HepG2 (cell line): ENCODE results near the gene USP30.

ENCODE experiments used
- HDAC2 ChIP-seq: sonication (generic); formaldehyde crosslinking; IDR thresholded peaks from 2 replicates; pipeline ENCODE4 v1.4.0; 2020; ENCODE audit warnings: missing genetic modification reagents
- HNRNPUL1 ChIP-seq: fragments of 200-400 bp; formaldehyde crosslinking; IDR thresholded peaks from 2 replicates; pipeline ENCODE4 v1.6.1; 2017; ENCODE audit warnings: low read depth, mild to moderate bottlenecking, low read length, moderate library complexity
- MXI1 ChIP-seq: IDR thresholded peaks from 3 replicates; pipeline ENCODE4 v1.6.1; 2012; ENCODE audit warnings: low read depth, low read length, inconsistent platforms, borderline replicate concordance
- NRL ChIP-seq: sonication (generic); formaldehyde crosslinking; IDR thresholded peaks from 2 replicates; pipeline ENCODE4 v1.5.0; 2020; ENCODE audit warnings: missing genetic modification reagents, mild to moderate bottlenecking, moderate library complexity, borderline replicate concordance
- POLR2AphosphoS5 ChIP-seq: IDR thresholded peaks from 2 replicates; pipeline ENCODE4 v1.6.1; 2012; ENCODE audit warnings: low read depth, low read length
- RFX5 ChIP-seq: IDR thresholded peaks from 2 replicates; pipeline ENCODE4 v1.6.1; 2011; ENCODE audit warnings: low read depth, low read length, improper control_type of control experiment
- SIN3A ChIP-seq: IDR thresholded peaks from 2 replicates; pipeline ENCODE4 v1.6.1; 2011; ENCODE audit warnings: low read depth, mild to moderate bottlenecking, control low read depth, low read length, borderline replicate concordance
- ZBTB1 ChIP-seq: sonication (generic); formaldehyde crosslinking; IDR thresholded peaks from 2 replicates; pipeline ENCODE4 v1.4.0; 2020; ENCODE audit warnings: missing genetic modification reagents, borderline replicate concordance
- ZFP1 ChIP-seq: IDR thresholded peaks from 2 replicates; pipeline ENCODE4 v1.6.1; 2016
- ZNF441 ChIP-seq: sonication (generic); formaldehyde crosslinking; IDR thresholded peaks from 2 replicates; pipeline ENCODE4 v1.7.0; 2021; ENCODE audit warnings: missing genetic modification reagents, borderline replicate concordance
- TF ChIP-seq, protein P1 (sequence below): sonication (generic); formaldehyde crosslinking; conservative IDR thresholded peaks from 2 replicates; pipeline ENCODE4 v1.4.0; 2020; ENCODE audit warnings: mild to moderate bottlenecking, missing genetic modification reagents, moderate library complexity
- TF ChIP-seq, protein P2 (sequence below): sonication (generic); formaldehyde crosslinking; IDR thresholded peaks from 2 replicates; pipeline ENCODE4 v1.5.0; 2020; ENCODE audit warnings: mild to moderate bottlenecking, missing genetic modification reagents, moderate library complexity
- TF ChIP-seq, protein P3 (sequence below): sonication (generic); formaldehyde crosslinking; conservative IDR thresholded peaks from 2 replicates; pipeline ENCODE4 v1.4.0; 2020; ENCODE audit warnings: missing genetic modification reagents
- TF ChIP-seq, protein P4 (sequence below): sonication (generic); formaldehyde crosslinking; IDR thresholded peaks from 2 replicates; pipeline ENCODE4 v1.4.0; 2020; ENCODE audit warnings: missing genetic modification reagents, borderline replicate concordance

DNA sequence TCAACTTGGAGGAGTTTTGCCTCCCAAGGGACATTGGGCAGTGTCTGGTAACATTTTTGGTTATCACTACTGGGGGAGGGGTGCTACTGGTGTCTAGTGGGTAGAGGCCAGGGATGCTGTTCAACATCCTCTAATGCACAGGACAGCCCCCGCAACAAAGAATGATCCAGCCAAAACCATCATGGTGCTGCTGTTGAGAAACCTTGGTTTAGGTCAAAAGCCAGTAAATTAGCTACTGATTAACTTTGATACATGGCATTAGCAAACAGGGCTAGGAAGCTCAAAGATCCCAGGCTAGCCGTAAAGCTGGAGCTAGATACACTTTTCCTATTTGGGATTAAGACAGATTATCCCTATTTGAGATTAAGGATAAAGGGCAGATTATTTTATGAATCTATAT lies 32.0 kb downstream of the USP30 start:
- TF ChIP-seq, protein P1, sequence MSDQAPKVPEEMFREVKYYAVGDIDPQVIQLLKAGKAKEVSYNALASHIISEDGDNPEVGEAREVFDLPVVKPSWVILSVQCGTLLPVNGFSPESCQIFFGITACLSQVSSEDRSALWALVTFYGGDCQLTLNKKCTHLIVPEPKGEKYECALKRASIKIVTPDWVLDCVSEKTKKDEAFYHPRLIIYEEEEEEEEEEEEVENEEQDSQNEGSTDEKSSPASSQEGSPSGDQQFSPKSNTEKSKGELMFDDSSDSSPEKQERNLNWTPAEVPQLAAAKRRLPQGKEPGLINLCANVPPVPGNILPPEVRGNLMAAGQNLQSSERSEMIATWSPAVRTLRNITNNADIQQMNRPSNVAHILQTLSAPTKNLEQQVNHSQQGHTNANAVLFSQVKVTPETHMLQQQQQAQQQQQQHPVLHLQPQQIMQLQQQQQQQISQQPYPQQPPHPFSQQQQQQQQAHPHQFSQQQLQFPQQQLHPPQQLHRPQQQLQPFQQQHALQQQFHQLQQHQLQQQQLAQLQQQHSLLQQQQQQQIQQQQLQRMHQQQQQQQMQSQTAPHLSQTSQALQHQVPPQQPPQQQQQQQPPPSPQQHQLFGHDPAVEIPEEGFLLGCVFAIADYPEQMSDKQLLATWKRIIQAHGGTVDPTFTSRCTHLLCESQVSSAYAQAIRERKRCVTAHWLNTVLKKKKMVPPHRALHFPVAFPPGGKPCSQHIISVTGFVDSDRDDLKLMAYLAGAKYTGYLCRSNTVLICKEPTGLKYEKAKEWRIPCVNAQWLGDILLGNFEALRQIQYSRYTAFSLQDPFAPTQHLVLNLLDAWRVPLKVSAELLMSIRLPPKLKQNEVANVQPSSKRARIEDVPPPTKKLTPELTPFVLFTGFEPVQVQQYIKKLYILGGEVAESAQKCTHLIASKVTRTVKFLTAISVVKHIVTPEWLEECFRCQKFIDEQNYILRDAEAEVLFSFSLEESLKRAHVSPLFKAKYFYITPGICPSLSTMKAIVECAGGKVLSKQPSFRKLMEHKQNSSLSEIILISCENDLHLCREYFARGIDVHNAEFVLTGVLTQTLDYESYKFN (CRISPR knock-in tag), result peak; percentile 59
- TF ChIP-seq ZFP1 (CRISPR knock-in tag) (no peak), SIN3A (no peak), MXI1 (no peak), ZNF441 (no peak), HNRNPUL1 (peak; percentile 57; the same call in 1 of the 2 replicates), ZBTB1 (CRISPR knock-in tag) (no peak), HDAC2 (CRISPR knock-in tag) (no peak), POLR2AphosphoS5 (no peak), NRL (CRISPR knock-in tag) (no peak), RFX5 (no peak)
- TF ChIP-seq, protein P2, sequence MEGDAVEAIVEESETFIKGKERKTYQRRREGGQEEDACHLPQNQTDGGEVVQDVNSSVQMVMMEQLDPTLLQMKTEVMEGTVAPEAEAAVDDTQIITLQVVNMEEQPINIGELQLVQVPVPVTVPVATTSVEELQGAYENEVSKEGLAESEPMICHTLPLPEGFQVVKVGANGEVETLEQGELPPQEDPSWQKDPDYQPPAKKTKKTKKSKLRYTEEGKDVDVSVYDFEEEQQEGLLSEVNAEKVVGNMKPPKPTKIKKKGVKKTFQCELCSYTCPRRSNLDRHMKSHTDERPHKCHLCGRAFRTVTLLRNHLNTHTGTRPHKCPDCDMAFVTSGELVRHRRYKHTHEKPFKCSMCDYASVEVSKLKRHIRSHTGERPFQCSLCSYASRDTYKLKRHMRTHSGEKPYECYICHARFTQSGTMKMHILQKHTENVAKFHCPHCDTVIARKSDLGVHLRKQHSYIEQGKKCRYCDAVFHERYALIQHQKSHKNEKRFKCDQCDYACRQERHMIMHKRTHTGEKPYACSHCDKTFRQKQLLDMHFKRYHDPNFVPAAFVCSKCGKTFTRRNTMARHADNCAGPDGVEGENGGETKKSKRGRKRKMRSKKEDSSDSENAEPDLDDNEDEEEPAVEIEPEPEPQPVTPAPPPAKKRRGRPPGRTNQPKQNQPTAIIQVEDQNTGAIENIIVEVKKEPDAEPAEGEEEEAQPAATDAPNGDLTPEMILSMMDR (CRISPR knock-in tag), result no peak
- TF ChIP-seq, protein P3, sequence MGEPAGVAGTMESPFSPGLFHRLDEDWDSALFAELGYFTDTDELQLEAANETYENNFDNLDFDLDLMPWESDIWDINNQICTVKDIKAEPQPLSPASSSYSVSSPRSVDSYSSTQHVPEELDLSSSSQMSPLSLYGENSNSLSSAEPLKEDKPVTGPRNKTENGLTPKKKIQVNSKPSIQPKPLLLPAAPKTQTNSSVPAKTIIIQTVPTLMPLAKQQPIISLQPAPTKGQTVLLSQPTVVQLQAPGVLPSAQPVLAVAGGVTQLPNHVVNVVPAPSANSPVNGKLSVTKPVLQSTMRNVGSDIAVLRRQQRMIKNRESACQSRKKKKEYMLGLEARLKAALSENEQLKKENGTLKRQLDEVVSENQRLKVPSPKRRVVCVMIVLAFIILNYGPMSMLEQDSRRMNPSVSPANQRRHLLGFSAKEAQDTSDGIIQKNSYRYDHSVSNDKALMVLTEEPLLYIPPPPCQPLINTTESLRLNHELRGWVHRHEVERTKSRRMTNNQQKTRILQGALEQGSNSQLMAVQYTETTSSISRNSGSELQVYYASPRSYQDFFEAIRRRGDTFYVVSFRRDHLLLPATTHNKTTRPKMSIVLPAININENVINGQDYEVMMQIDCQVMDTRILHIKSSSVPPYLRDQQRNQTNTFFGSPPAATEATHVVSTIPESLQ, result no peak
- TF ChIP-seq, protein P4, sequence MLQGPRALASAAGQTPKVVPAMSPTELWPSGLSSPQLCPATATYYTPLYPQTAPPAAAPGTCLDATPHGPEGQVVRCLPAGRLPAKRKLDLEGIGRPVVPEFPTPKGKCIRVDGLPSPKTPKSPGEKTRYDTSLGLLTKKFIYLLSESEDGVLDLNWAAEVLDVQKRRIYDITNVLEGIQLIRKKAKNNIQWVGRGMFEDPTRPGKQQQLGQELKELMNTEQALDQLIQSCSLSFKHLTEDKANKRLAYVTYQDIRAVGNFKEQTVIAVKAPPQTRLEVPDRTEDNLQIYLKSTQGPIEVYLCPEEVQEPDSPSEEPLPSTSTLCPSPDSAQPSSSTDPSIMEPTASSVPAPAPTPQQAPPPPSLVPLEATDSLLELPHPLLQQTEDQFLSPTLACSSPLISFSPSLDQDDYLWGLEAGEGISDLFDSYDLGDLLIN, result no peak
